PFSK-1 (cell line): ENCODE results near the gene KRTDAP.

Experiments used
- FOXP2 ChIP-seq: optimal IDR thresholded peaks from 2 replicates; pipeline ENCODE3; 2011; ENCODE audit warnings: borderline replicate concordance, control low read depth, inconsistent platforms; ENCODE audit not compliant: insufficient read depth; ENCODE audit errors: extremely low read length, extremely low read depth
- POLR2AphosphoS5 ChIP-seq: IDR thresholded peaks from 2 replicates; pipeline ENCODE4 v1.6.1; 2012; ENCODE audit warnings: low read depth, mild to moderate bottlenecking, control low read depth, low read length, moderate library complexity
- REST ChIP-seq, 2 experiments: IDR thresholded peaks; 2 replicates each; pipeline versions ENCODE4 v1.6.1 to v1.8.0; 2011 to 2012; ENCODE audit warnings: low read depth in 2 of 2, low read length in 2 of 2, control low read depth in 1 of 2, inconsistent platforms in 1 of 2, mild to moderate bottlenecking in 1 of 2, moderate library complexity in 1 of 2; ENCODE audit not compliant: insufficient read depth in 1 of 2
- SIN3A ChIP-seq: IDR thresholded peaks from 2 replicates; pipeline ENCODE4 v1.6.1; 2012; ENCODE audit warnings: mild to moderate bottlenecking, low read length, moderate library complexity, borderline replicate concordance; ENCODE audit not compliant: insufficient read depth
- TAF1 ChIP-seq: IDR thresholded peaks from 2 replicates; pipeline ENCODE4 v1.6.1; 2012; ENCODE audit warnings: low read length, control low read depth, borderline replicate concordance; ENCODE audit not compliant: insufficient read depth

KRTDAP gene

GRCh38 chr19:35461060-35461459 lies 29.2 kb downstream of the KRTDAP start:
- TF ChIP-seq TAF1 = no peak
- TF ChIP-seq SIN3A = no peak
- no peak for TF ChIP-seq REST (IDR thresholded peaks at IDR 0.05; ENCODE audit: insufficient read depth in 1 of 2, low read depth in 2 of 2, low read length in 2 of 2)
- no peak for TF ChIP-seq FOXP2
- TF ChIP-seq POLR2AphosphoS5 = no peak

- TF ChIP-seq POLR2AphosphoS5 (no peak), SIN3A (no peak), REST (IDR thresholded peaks at IDR 0.05; ENCODE audit: insufficient read depth in 1 of 2, low read depth in 2 of 2, low read length in 2 of 2) (no peak), TAF1 (no peak), FOXP2 (no peak)
Measured at GRCh38 chr19:35460608-35461007, 29.7 kb downstream of the KRTDAP start.

- no peak for TF ChIP-seq FOXP2
- TF ChIP-seq POLR2AphosphoS5 = no peak
- TF ChIP-seq TAF1 = no peak
- no peak for TF ChIP-seq SIN3A
- no peak for TF ChIP-seq REST (IDR thresholded peaks at IDR 0.05; ENCODE audit: insufficient read depth in 1 of 2, low read depth in 2 of 2, low read length in 2 of 2)
Measured at GRCh38 chr19:35459414-35460082, 30.7 kb downstream of the KRTDAP start.

- TF ChIP-seq TAF1 = no peak
- TF ChIP-seq FOXP2 = no peak
- no peak for TF ChIP-seq SIN3A
- no peak for TF ChIP-seq POLR2AphosphoS5
- no peak for TF ChIP-seq REST (IDR thresholded peaks at IDR 0.05; ENCODE audit: insufficient read depth in 1 of 2, low read depth in 2 of 2, low read length in 2 of 2)
Measured at GRCh38 chr19:35458731-35459391, 31.4 kb downstream of the KRTDAP start.

- TF ChIP-seq REST (IDR thresholded peaks at IDR 0.05; ENCODE audit: insufficient read depth in 1 of 2, low read depth in 2 of 2, low read length in 2 of 2) = no peak
- TF ChIP-seq FOXP2 = no peak
- TF ChIP-seq TAF1 = no peak
- TF ChIP-seq POLR2AphosphoS5 = no peak
Measured at GRCh38 chr19:35458192-35458591, 32.1 kb downstream of the KRTDAP start.
